Left lung (tissue), 10 donors: ENCODE data around the gene RNF41. TPM values are rescaled to one million over a fixed set of nuclear protein-coding genes. Genes with fewer than 3 reads are reported as not detected.
A peak's percentile ranks its signal among the peaks of the same experiment; 100 is the strongest.
"Not testable (repeated sequence)": the region's sequence is repeated elsewhere in the genome, so short reads cannot be mapped to it uniquely, and the experiment has no call there.

ENCODE experiments used
- ATAC-seq: fragments of 200-7000 bp; cut with Tn5 transposase; one replicate; pipeline ENCODE4 v1.9.1; 2020; ENCODE audit warnings: moderate library complexity
- DNase-seq, 4 donors: peaks; one replicate each; pipeline ENCODE4 v3.0.0-alpha.2; 2013 to 2020
- H3K27ac ChIP-seq, 2 donors: fragments of 200-600 bp; sonication (generic) in 1 of 2; one replicate each; pipeline versions ENCODE4 v1.5.0 to v1.8.0; 2020 to 2021
- H3K27me3 ChIP-seq, 2 donors: fragments of 200-600 bp; sonication (generic) in 1 of 2; one replicate each; pipeline versions ENCODE4 v1.5.0 to v1.8.0; 2020 to 2021
- H3K36me3 ChIP-seq, 2 donors: fragments of 200-600 bp; sonication (generic) in 1 of 2; one replicate each; pipeline versions ENCODE4 v1.5.0 to v1.8.0; 2020 to 2021
- H3K4me1 ChIP-seq, 2 donors: fragments of 200-600 bp; one replicate each; pipeline ENCODE4 v1.8.0; 2021
- H3K4me3 ChIP-seq, 2 donors: fragments of 200-600 bp; sonication (generic) in 1 of 2; one replicate each; pipeline versions ENCODE4 v1.5.0 to v1.8.0; 2020 to 2021; ENCODE audit warnings: mild to moderate bottlenecking in 1 of 2
- H3K9me3 ChIP-seq, 2 donors: fragments of 200-600 bp; sonication (generic) in 1 of 2; one replicate each; pipeline versions ENCODE4 v1.5.0 to v1.8.0; 2020 to 2021
- intact Hi-C, 2 donors: fragments of 100-400 bp; cut with DNase I; formaldehyde crosslinking; loops; one replicate each; pipeline versions ENCODE4 v1.11.2 to v1.14.2; 2022
- polyA plus RNA-seq, 6 donors: library from polyadenylated mRNA; unstranded; fragments of 120-200 nt; gene quantifications; one replicate each; pipeline ENCODE4 v1.2.1, GENCODE V29; 2013; ENCODE audit not compliant: insufficient read length in 6 of 6
- total RNA-seq, 2 donors: library from RNA; stranded (reverse); fragmentation: NEBNext Ultra II Directional; extraction: Animal tissue kit (Norgen Biotek cat#: 25700); gene quantifications; one replicate each; pipeline ENCODE4 v1.2.1, GENCODE V29; 2021
- TF ChIP-seq, protein P1 (sequence below), 2 donors: fragments of 200-600 bp; sonication (generic) in 1 of 2; IDR thresholded peaks; one replicate each; pipeline versions ENCODE4 v1.5.0 to v1.8.0; 2021; ENCODE audit warnings: antibody characterized with exemption in 2 of 2
- donor health status: DM: no; HTN: yes; CAD: no.
- donor health status: DM: no; HTN: no; CAD: no.

Gene RNF41
- total and polyA plus RNA-seq, 8 donors = 41.5 to 51.4 (median 42.8) TPM

DNA sequence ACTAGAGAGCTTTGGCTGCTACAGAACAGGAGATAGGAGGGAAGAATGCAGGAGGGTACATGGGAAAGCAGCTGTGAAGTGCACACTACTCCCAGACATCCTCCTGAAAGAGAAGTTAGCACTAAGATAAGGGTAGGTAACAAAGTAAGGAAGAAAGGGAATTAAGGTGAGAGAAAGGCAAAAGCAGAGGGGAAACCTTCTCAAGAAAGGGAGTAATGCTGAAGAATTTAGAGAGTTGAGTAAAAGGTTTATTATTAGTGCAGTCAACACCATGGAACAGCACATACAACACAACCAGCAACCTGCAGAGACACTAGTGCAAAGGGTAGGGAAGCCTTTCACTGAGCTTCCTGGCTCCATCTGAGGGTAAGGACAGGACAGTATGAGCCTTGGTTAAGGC is 17.4 kb downstream of the RNF41 start:
- Histone ChIP-seq H3K9me3 (no peaks in the 10 kb centered on the region), H3K4me1 (peaks cover 0 to 6% of the 10 kb centered on the region in 2 donors), H3K27ac (no peak overlapping the region), H3K36me3 (peaks cover 0 to 53% of the 10 kb centered on the region in 2 donors), H3K4me3 (no peak overlapping the region), H3K27me3 (no peaks in the 10 kb centered on the region)
- no peak for ATAC-seq
- TF ChIP-seq, protein P1, sequence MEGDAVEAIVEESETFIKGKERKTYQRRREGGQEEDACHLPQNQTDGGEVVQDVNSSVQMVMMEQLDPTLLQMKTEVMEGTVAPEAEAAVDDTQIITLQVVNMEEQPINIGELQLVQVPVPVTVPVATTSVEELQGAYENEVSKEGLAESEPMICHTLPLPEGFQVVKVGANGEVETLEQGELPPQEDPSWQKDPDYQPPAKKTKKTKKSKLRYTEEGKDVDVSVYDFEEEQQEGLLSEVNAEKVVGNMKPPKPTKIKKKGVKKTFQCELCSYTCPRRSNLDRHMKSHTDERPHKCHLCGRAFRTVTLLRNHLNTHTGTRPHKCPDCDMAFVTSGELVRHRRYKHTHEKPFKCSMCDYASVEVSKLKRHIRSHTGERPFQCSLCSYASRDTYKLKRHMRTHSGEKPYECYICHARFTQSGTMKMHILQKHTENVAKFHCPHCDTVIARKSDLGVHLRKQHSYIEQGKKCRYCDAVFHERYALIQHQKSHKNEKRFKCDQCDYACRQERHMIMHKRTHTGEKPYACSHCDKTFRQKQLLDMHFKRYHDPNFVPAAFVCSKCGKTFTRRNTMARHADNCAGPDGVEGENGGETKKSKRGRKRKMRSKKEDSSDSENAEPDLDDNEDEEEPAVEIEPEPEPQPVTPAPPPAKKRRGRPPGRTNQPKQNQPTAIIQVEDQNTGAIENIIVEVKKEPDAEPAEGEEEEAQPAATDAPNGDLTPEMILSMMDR (IDR thresholded peaks at IDR 0.05) = no peak
- intact Hi-C loops = no loop called here
- no peak for DNase-seq

DNA sequence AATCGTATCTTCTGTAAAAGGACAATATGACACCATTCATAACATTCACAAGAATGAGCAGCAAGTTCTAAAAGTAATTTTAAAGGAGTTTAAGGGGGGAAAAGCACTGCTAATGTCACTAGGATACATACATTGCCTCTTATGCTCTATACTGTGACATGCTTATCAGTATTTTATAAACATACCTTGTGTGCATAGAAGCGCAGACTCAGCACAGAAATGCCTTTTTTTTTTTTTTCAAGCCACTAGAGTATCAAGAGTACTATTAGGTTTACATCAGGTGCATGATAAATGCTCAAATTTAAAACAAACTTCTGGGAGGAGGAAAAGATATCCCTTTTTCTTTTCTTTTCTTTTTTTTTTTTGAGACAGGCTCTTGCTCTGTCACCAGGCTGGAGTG is 18.9 kb downstream of the RNF41 start:
- H3K27ac ChIP-seq = peak overlapping the region in 1 of 2 donors; percentile 8
- peaks cover 0 to 6% of the 10 kb centered on the region in 2 donors for H3K4me1 ChIP-seq
- intact Hi-C loops = no loop called here
- H3K9me3 ChIP-seq = no peaks in the 10 kb centered on the region
- DNase-seq = no peak
- TF ChIP-seq, protein P1 (IDR thresholded peaks at IDR 0.05) = no peak
- no peak for ATAC-seq
- H3K4me3 ChIP-seq = no peak overlapping the region
- no peaks in the 10 kb centered on the region for H3K27me3 ChIP-seq
- peaks cover 0 to 39% of the 10 kb centered on the region in 2 donors for H3K36me3 ChIP-seq

DNA sequence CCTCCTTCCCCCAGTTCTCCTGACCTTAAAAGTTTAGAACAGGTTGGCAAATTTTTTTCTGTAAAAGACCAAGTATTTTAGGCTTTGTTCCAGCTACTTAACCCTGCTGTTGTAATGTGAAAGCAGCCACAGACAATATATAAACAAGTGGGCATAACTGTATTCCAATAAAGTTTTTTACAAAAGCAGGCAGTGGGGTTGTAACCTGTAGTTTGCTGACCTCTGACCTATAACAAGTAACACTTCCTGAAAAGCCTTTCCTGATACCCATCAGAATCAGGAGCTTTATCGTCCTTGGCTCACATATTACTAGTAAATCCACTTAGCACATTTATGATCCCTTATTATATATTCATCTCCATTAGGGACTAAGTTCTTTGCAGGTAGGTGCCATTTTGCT is 19.4 kb downstream of the RNF41 start:
- TF ChIP-seq, protein P1 (IDR thresholded peaks at IDR 0.05) = no peak
- intact Hi-C loops = no loop called here
- no peaks in the 10 kb centered on the region for H3K9me3 ChIP-seq
- peaks cover 0 to 6% of the 10 kb centered on the region in 2 donors for H3K4me1 ChIP-seq
- H3K36me3 ChIP-seq = peaks cover 0 to 34% of the 10 kb centered on the region in 2 donors
- H3K4me3 ChIP-seq = no peak overlapping the region
- no peaks in the 10 kb centered on the region for H3K27me3 ChIP-seq
- ATAC-seq = no peak
- no peak for DNase-seq
- peak overlapping the region in 1 of 2 donors; percentile 8 for H3K27ac ChIP-seq

DNA sequence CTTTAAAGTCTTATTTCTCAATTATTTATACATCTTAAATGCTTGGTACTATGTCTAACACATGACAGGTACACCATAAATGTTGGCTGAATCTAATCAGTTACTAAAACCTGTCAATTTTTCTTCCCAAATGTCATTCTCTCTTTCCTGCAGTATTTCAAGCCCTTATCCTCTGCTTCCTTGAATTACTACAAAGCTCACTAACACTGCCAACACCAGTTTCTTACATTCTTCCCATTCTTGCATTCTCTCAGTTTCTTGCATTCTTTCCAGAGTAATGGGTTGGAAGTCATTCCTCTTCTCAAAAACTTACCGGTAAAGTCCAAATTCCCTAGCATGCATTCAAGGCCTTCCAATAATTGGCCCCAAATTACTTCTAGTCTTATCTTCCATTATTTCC is 22.9 kb downstream of the RNF41 start:
- H3K27ac ChIP-seq = no peak overlapping the region
- ATAC-seq (no peak), DNase-seq (no peak)
- H3K4me1 ChIP-seq = peaks cover 0 to 6% of the 10 kb centered on the region in 2 donors
- TF ChIP-seq, protein P1 (IDR thresholded peaks at IDR 0.05) = no peak
- no peaks in the 10 kb centered on the region for H3K36me3 ChIP-seq
- H3K27me3 ChIP-seq = no peaks in the 10 kb centered on the region
- intact Hi-C loops = no loop called here
- no peaks in the 10 kb centered on the region for H3K9me3 ChIP-seq
- H3K4me3 ChIP-seq = no peak overlapping the region

DNA sequence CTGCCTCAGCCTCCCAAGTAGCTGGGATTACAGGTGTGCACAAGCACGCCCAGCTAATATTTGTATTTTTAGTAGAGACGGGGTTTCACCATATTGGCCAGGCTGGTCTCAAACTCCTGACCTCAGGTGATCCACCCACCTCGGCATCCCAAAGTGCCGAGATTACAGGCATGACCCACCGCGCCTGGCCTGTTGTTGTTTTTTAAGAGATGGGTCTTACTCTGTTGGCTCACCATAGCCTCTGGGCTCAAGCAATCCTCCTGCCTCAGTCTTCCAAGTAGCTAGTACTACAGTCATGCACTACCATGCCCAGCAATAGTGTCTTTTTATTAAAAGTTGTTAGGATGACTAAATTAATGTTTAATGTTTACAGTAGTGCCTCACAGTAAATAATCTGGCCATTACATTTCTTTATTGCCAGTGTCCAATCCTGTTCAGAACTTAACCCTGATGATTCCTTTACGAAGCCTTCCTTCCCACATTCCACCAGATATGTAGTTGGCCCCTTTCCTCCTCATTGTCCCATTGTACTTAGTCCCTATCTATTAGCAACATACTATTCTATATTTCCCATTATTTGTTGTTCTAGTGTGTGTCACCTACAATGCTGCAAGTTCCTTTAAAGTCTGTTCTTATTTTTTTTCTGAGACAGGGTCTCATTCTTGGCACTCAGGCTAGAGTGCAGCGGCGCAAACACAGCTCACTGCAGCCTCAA is 23.6 kb downstream of the RNF41 start:
- no peak overlapping the region for H3K27ac ChIP-seq
- TF ChIP-seq, protein P1 (IDR thresholded peaks at IDR 0.05) = no peak
- no peaks in the 10 kb centered on the region for H3K9me3 ChIP-seq
- no peak overlapping the region for H3K4me3 ChIP-seq
- intact Hi-C loops = no loop called here
- H3K4me1 ChIP-seq = peaks cover 0 to 6% of the 10 kb centered on the region in 2 donors
- no peaks in the 10 kb centered on the region for H3K27me3 ChIP-seq
- ATAC-seq = no peak
- no peak for DNase-seq
- no peaks in the 10 kb centered on the region for H3K36me3 ChIP-seq

DNA sequence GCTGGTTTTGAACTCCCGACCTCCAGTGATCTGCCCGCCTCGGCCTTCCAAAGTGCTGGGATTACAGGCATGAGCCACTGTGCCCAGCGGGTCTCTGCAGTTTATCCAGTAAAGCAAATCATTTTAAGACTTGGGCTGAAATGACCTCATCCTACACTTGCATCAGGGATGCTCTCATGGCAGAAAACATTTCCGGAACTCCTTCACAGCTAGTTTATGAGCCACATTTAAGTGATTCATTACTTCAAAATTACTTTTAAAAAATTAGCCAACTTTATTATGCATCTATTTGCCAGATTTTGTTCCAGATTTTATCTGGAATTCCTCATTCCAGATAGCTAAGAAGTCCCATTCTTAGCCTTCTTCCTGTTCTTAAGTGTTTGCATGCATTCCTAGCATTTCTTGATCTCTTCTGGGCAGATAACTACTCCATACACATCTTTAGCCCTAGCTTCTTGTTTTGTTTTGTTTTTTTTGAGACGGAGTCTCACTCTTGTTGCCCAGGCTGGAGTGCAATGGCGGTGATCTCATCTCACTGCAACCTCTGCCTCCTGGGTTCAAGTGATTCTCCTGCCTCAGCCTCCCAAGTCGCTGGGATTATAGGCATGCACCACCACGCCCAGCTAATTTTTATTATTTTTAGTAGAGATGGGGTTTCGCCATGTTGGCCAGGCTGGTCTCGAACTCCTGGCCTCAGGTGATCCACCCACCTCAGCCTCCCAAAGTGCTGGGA is 24.7 kb downstream of the RNF41 start:
- ATAC-seq = peak; percentile 64
- H3K36me3 ChIP-seq, intact Hi-C loops, H3K9me3 ChIP-seq, H3K4me1 ChIP-seq, H3K4me3 ChIP-seq, DNase-seq, H3K27me3 ChIP-seq: not testable (repeated sequence)
- peak overlapping the region in 1 of 2 donors; percentile 11 for H3K27ac ChIP-seq
